PC-3 (cell line): ENCODE measurements around the gene RFC1. TPM values are rescaled to one million over a fixed set of nuclear protein-coding genes. Genes with fewer than 3 reads are reported as not detected.

Source experiments
- ATAC-seq: fragments of 200-7000 bp; cut with Tn5 transposase; 2 replicates; pipeline ENCODE4 v1.9.1; 2020; ENCODE audit warnings: mild to moderate bottlenecking, moderate library complexity
- BruUV-seq: library from RNA; stranded (reverse); fragments of 400-500 nt; replicated peaks from 2 replicates; lab custom pipeline; 2021; lab: Mats Ljungman, UMichigan
- CTCF ChIA-PET: fragments of 300-600 bp; sonication (Branson Sonifier 250); formaldehyde crosslinking; loops from one replicate; lab custom pipeline; 2022; ENCODE audit warnings: antibody characterized with exemption; lab: Charles Lee
- POLR2A ChIA-PET: fragments of 300-600 bp; sonication (Branson Sonifier 250); formaldehyde crosslinking; loops from one replicate; lab custom pipeline; 2022; ENCODE audit warnings: antibody characterized with exemption; ENCODE audit not compliant: unreplicated experiment; lab: Charles Lee
- DNase-seq: peaks from one replicate; pipeline ENCODE4 v3.0.0-alpha.2; 2015
- H2AFZ ChIP-seq: fragments of 300-600 bp; sonication (generic); 2 replicates; pipeline ENCODE4 v1.6.0; 2016; ENCODE audit warnings: antibody characterized with exemption, low read length
- H3F3A ChIP-seq: fragments of 300-600 bp; sonication (generic); one replicate; pipeline ENCODE4 v1.6.0; 2017; ENCODE audit warnings: antibody characterized with exemption, low read length, control low read depth, mild to moderate bottlenecking; ENCODE audit not compliant: unreplicated experiment
- H3K27ac ChIP-seq: fragments of 300-600 bp; sonication (generic); 2 replicates; pipeline ENCODE4 v1.5.1; 2016; ENCODE audit warnings: mild to moderate bottlenecking, low read length
- H3K27me3 ChIP-seq: fragments of 300-600 bp; sonication (generic); 2 replicates; pipeline ENCODE4 v1.6.1; 2016; ENCODE audit warnings: low read length, mixed read lengths
- H3K36me3 ChIP-seq: fragments of 300-600 bp; sonication (generic); 2 replicates; pipeline ENCODE4 v1.6.1; 2016; ENCODE audit warnings: low read depth, mixed run types, low read length, mixed read lengths
- H3K4me1 ChIP-seq: fragments of 300-600 bp; sonication (generic); 2 replicates; pipeline ENCODE4 v1.5.1; 2016; ENCODE audit warnings: low read length; ENCODE audit not compliant: insufficient read depth
- H3K4me2 ChIP-seq: fragments of 300-600 bp; sonication (generic); 2 replicates; pipeline ENCODE4 v1.6.0; 2016; ENCODE audit warnings: low read length
- H3K4me3 ChIP-seq: fragments of 300-600 bp; sonication (generic); 2 replicates; pipeline ENCODE4 v1.5.1; 2016; ENCODE audit warnings: mild to moderate bottlenecking, low read length, mixed read lengths
- H3K79me2 ChIP-seq: fragments of 300-600 bp; sonication (generic); 2 replicates; pipeline ENCODE4 v1.6.1; 2017; ENCODE audit warnings: low read length, mixed read lengths
- H3K9ac ChIP-seq: fragments of 300-600 bp; sonication (generic); 2 replicates; pipeline ENCODE4 v1.6.0; 2016; ENCODE audit warnings: mild to moderate bottlenecking, low read length
- H3K9me2 ChIP-seq: fragments of 300-600 bp; sonication (generic); replicated peaks from 2 replicates; pipeline ENCODE4 v1.6.1; 2016; ENCODE audit warnings: mixed run types, low read length, mixed read lengths
- H3K9me3 ChIP-seq: fragments of 300-600 bp; sonication (generic); 2 replicates; pipeline ENCODE4 v1.6.1; 2016; ENCODE audit warnings: low read length, mixed read lengths
- H4K20me1 ChIP-seq: fragments of 300-600 bp; sonication (generic); 2 replicates; pipeline ENCODE4 v1.6.1; 2016; ENCODE audit warnings: low read length, mixed read lengths
- EZH2 ChIP-seq: fragments of 300-600 bp; sonication (generic); IDR thresholded peaks from one replicate; pipeline ENCODE4 v1.6.1; 2017; ENCODE audit warnings: antibody characterized with exemption, mild to moderate bottlenecking, low read length; ENCODE audit not compliant: unreplicated experiment
- EZH2phosphoT487 ChIP-seq: fragments of 300-600 bp; sonication (generic); IDR thresholded peaks from 2 replicates; pipeline ENCODE4 v1.6.1; 2018; ENCODE audit warnings: mild to moderate bottlenecking, antibody characterized with exemption, low read length, borderline replicate concordance
- intact Hi-C: fragments of 100-400 bp; cut with micrococcal nuclease; formaldehyde crosslinking; loops from 2 replicates; pipeline ENCODE4 v1.9.0; 2023
- total RNA-seq: library from RNA; depleted of rRNA; stranded (reverse); fragments of >200 nt; gene quantifications from 2 replicates; pipeline ENCODE4 v1.2.3, GENCODE V29; 2014
- TF ChIP-seq, protein P1 (sequence below): fragments of 300-600 bp; sonication (generic); conservative IDR thresholded peaks from 2 replicates; pipeline ENCODE4 v1.5.1; 2017; ENCODE audit warnings: antibody characterized with exemption, low read depth, mild to moderate bottlenecking, low read length

Gene RFC1
- total RNA-seq, 1 experiment from 2014 or later = 43.9 TPM

DNA sequence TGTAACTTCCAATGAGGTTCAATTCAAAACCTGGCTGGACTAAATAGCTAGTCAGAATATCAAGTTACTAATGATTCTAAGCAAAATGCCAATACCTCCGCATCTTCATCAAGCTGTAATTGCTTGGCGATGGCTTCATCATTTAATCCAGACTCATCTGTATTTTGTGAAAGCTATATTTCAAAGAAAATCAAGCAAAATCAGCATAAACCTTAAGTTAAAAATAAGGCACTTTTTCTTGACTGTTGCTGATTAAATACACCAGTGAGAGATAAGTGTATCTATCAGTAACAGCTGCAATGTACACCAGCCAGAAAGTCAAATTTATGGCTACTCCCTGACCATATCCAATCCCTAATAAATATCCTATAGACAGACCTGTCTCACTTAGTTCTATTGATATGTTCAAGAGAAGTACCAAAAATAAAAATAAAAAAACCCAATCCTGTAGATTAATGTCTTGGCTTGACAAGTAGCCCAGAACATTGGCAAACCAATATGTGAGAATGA, 39.6 kb downstream of the RFC1 start:
- DNase-seq (no peak), ATAC-seq (no peak)
- no peak overlapping the region for H3K27ac ChIP-seq
- no peak overlapping the region for H3K9ac ChIP-seq
- no peak overlapping the region for H3K4me2 ChIP-seq
- H3F3A ChIP-seq = no peaks in the 10 kb centered on the region
- no peaks in the 10 kb centered on the region for H3K9me2 ChIP-seq
- TF ChIP-seq, protein P1, sequence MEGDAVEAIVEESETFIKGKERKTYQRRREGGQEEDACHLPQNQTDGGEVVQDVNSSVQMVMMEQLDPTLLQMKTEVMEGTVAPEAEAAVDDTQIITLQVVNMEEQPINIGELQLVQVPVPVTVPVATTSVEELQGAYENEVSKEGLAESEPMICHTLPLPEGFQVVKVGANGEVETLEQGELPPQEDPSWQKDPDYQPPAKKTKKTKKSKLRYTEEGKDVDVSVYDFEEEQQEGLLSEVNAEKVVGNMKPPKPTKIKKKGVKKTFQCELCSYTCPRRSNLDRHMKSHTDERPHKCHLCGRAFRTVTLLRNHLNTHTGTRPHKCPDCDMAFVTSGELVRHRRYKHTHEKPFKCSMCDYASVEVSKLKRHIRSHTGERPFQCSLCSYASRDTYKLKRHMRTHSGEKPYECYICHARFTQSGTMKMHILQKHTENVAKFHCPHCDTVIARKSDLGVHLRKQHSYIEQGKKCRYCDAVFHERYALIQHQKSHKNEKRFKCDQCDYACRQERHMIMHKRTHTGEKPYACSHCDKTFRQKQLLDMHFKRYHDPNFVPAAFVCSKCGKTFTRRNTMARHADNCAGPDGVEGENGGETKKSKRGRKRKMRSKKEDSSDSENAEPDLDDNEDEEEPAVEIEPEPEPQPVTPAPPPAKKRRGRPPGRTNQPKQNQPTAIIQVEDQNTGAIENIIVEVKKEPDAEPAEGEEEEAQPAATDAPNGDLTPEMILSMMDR = no peak
- TF ChIP-seq EZH2 (no peak), EZH2phosphoT487 (no peak)
- H3K4me3 ChIP-seq = no peak overlapping the region
- H3K9me3 ChIP-seq = no peaks in the 10 kb centered on the region
- no peaks in the 10 kb centered on the region for H3K27me3 ChIP-seq
- peaks cover 6% of the 10 kb centered on the region; the same call in 1 of the 2 replicates for H3K79me2 ChIP-seq
- no TSS peak for BruUV-seq
- no peaks in the 10 kb centered on the region for H4K20me1 ChIP-seq
- ChIA-PET CTCF (no interaction called here), POLR2A (no interaction called here)
- H3K4me1 ChIP-seq = no peaks in the 10 kb centered on the region
- H3K36me3 ChIP-seq = peaks cover 4% of the 10 kb centered on the region
- intact Hi-C loops = no loop called here
- H2AFZ ChIP-seq = no peak overlapping the region

DNA sequence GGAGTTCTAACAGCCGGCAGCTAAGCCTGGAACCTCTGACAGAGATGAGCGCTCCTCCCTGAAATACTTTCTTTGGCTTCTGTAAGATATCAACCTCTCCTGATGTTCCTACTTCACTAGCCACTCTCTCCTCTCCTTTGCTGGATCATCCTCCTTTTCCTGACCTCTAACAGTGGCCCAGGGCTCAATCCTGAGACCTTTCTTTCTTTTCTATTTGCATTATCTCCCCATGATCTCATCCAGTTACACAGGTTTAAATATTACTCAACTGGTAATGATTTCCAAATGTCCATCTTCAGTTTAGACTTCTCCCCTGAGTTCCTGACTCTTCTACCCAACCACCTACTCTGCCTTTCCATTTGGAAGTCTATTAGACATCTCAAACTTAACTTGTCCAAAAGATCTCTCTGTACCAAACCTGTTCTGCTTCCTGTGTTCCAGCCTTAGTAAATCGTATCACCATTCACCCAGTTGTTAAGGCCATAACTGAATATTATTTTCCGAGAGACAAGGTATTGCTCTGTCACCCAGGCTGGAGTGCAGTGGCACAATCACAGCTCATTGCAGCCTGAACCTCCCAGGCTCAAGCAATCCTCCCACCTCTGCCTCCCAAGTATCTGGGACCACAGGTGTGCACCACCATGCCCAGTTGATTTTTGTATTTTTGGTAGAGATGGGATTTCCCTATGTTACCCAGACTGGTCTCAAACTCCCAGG, 41.1 kb downstream of the RFC1 start:
- POLR2A ChIA-PET = no interaction called here
- CTCF ChIA-PET = no interaction called here
- Histone ChIP-seq H2AFZ (no peak overlapping the region), H3K27ac (no peak overlapping the region), H3F3A (no peaks in the 10 kb centered on the region), H4K20me1 (no peaks in the 10 kb centered on the region), H3K4me2 (no peak overlapping the region), H3K27me3 (no peaks in the 10 kb centered on the region), H3K9ac (no peak overlapping the region), H3K9me2 (no peaks in the 10 kb centered on the region), H3K4me1 (peaks cover 12% of the 10 kb centered on the region), H3K79me2 (no peaks in the 10 kb centered on the region), H3K4me3 (no peak overlapping the region), H3K36me3 (peaks cover 4% of the 10 kb centered on the region), H3K9me3 (no peaks in the 10 kb centered on the region)
- no TSS peak for BruUV-seq
- TF ChIP-seq, protein P1 = no peak
- TF ChIP-seq EZH2 = no peak
- no peak for TF ChIP-seq EZH2phosphoT487
- ATAC-seq (no peak), DNase-seq (no peak)
- intact Hi-C loops = no loop called here

DNA sequence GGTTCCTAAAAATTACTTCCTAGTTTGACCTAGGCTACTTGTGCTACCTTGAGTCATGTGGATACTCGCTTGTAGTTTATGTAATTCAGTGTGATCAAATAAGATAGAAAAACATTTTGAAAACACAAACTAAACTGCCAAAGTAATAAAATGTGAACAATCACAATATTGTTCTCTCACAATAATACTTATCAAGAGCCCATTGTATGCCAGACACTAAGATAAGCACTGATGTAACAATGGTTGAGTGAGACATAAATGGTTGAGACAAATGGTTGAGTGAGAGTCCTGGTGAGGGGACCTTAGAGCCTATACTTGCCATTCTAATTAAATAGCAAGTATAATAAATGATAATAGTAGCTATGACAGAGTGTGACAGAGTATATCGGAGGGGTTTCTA, 41.7 kb downstream of the RFC1 start:
- Histone ChIP-seq H3K36me3 (peaks cover 4% of the 10 kb centered on the region), H3K4me1 (peaks cover 18% of the 10 kb centered on the region), H2AFZ (no peak overlapping the region), H3K9me2 (no peaks in the 10 kb centered on the region), H3K27ac (no peak overlapping the region), H3K9ac (no peak overlapping the region), H4K20me1 (no peaks in the 10 kb centered on the region), H3K9me3 (no peaks in the 10 kb centered on the region), H3F3A (no peaks in the 10 kb centered on the region), H3K79me2 (no peaks in the 10 kb centered on the region), H3K4me2 (no peak overlapping the region), H3K27me3 (no peaks in the 10 kb centered on the region), H3K4me3 (no peak overlapping the region)
- ChIA-PET POLR2A (no interaction called here), CTCF (no interaction called here)
- intact Hi-C loops = no loop called here
- TF ChIP-seq EZH2phosphoT487 (no peak), EZH2 (no peak)
- TF ChIP-seq, protein P1 = no peak
- BruUV-seq = no TSS peak
- ATAC-seq (no peak), DNase-seq (no peak)
